8988T (cell line): ENCODE data around the gene ADAMTSL3.

Experiments used
- DNase-seq: peaks from one replicate; pipeline ENCODE4 v3.0.0; 2011

ADAMTSL3 gene

DNA sequence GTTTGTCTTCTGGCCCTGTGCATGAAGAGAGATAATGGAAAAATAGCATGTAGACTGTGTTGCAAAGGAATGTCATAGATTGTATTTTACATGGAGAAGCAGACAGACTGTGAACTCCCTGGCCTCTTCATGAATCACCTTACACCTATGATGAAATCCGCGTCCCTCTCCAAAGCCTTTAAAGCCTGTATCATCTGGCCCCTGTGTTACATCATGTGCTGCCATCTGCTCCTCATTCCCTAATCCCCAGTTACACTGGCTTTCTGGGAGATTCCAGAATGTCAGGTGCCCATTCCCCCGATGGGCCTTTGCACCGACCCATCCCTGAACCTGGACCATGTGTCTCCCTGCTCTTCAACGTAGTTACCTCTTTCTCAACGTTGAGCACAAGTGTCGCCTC, 190.8 kb downstream of the ADAMTSL3 start:
- DNase-seq, result no peak

DNA sequence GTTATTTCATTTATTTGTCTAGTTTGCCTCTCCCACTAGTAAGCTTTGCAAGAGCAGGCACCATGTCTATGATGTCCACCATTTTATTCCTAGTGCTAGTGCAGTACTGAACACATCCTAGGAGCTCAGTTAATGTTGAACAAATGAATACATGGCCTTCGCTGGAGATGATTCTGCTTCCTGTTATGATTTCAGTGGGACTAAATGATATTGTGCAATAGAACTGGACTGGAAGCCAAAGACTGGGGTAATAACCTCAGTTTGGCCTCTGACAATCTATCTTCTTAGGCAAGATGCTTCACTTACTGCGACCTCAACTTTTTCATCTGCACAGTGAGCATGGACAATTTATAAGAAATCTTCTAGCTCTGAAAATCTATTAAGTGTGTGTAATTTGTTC, 191.3 kb downstream of the ADAMTSL3 start:
- DNase-seq, result no peak

DNA sequence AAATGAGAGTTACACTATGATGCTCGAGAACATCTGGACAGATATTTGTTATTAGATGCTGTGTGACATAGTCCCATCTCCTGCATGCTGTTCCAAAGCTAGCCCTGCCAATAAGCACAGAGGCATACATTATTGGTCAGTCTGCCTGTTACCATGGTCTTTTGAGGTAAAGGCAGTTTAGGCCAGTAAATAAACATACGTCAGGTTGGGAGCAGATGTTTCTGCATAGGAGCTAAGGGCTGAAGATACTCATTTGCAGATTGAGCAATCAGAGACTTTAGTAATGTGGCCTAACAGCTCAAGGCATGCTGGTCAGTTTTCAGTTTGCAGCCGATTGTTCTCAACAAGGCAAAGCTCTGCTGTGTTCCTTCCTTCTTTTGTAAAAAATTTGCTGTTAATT, 192.9 kb downstream of the ADAMTSL3 start:
- no peak for DNase-seq

DNA sequence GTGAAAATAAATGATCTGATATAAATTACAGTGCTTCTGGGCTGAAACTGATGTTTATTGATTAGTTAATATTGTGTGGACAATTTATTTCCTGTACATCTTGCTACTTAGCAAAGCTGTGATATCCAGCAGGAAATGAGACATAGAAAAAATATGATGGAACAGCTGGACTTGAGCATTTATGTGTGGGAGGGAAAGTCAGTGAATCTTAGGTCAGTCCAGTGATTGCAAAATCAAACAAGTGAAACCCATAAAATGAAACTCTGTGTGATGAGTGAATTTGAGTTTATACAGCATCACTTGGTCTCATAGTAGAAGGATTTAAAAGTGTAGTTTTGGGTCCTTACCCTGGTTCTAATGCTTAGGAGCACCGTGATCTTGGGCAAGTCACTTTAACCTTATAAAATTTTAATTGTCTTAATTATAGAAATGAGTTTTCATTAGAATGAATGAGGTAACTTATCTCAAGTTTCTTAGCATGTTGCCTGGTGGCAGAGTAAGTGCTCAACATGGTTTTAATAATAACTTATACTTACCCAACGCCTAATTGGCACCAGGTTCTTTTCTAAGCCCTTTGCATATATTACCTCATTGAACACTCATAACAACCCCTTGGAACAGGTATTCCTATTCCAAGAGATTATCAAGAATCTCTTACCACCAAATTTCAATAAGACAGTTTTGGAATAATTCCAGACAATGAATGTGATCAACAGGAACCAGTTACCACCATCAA, 194.6 kb downstream of the ADAMTSL3 start:
- no peak for DNase-seq

DNA sequence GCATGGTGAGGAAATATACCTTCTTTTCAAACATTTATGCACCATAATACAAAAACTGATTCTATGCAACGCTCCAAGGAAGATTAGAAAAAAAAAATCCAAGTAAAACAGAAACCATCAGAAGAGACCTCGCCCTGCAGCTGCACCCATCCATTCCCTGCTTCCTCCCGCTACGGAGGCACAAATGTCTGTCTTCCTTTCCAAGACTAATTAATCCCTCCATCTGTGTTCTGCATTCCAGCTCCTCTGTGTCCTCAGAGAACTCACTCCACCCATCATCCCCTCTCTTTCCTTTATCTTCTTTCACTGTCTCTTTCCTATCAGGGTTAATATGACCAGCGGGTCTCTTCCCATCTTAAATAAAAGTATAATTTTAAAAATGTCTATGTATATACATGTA, 196.1 kb downstream of the ADAMTSL3 start:
- DNase-seq, result no peak

DNA sequence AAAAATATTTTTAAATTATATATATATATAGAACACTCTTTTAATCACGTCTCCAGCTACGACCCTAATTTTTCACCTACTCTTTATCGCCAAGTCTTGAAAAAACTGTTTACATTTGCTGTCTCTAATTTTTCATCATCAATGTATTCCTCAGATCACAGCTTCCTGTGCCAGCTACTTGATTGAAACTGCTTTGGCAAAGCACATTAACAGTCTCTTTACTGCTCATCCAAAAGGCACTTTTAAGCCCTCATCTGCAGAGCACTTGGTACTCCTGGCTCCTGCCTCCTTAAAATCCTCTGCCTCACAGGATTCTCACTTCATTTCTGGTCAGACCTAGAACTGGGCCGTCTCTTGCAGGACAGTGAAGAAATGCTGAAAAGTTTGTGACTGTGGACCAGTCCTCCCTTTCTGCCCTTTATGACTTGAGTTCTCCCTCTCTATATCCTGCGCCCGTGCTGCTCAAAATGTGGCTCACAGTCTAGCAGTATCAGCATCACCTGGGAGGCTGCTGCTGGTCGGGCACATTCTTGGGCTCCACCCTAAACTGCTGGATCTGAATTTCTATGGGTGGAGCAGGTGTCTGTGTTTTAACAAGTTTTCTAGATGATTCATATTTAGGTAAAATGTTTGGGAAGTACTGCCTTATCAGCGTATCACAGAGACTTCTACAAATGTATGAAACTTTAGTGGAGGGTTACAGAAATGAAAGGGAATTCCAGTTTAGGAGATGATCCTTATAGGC, 196.8 kb downstream of the ADAMTSL3 start:
- no peak for DNase-seq

DNA sequence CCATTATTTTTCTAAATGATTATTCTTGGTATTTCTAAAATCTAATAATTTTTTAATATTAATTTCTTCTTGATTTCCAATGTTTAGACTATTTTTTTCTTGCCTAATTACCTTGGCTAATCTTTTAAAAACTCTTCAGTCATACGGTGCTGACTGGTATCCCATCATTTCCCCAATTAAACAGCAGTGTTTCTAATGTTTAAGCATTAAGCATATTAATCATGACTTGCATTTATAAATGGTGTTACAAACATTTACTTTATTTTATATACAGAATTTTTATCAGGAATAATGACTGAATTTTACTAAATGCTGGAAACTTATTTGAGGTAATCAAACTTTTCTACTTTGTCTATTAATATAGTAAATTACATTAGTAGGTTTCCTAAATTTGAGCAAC, 199.3 kb downstream of the ADAMTSL3 start:
- no peak for DNase-seq

DNA sequence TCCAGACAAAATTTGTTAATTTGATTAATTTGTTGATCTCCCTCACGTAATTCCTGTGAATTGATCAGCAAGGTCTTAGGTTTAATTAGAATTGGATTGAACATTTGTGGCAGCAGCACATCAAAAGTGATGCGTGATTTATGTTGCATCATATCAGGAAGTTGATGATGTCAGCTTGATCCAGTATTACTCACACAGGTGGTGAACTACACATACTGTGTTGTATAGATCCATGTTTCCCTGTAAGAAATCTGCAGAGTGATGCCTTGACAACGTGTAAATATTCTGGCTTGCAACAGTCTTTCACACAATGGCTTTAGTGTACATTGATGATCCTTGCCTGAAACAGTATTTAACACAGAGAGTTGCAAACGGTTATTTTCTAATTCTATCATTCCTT, 200.4 kb downstream of the ADAMTSL3 start:
- no peak for DNase-seq

DNA sequence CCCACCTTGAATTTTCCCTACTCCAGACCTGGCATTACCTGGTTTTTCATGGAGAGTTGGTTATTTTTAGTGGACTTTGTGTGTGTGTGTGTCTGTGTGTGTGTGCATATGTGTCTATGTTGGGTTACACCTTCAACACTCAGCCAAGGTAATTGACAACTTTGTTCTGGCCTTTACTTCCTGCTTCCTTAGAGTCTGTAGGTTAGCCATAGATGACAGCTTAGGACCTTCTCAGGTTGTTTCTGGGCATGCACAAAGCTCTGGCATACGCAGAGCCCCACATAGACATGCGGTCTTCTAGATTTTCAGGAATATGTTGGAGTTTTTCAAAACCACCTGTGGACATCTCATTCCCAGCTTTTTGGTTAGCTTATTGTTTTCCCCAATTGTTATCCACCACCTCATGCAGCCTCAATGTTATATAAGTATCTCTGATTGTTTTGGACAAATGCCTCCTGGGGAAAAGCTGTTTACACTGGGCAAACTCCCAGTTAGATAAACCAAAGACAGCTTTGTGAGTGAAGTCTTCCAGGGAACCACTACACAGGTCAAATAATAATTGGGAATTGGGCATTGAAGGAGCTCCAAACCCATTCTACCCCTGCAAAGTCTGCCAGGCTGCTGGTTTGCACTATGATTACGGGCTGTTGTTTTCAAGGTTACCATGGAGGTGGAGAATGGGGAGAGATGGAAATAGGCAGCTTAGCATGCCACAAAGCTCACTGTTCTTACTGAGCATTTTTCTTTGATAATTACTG, 201.2 kb downstream of the ADAMTSL3 start:
- no peak for DNase-seq

DNA sequence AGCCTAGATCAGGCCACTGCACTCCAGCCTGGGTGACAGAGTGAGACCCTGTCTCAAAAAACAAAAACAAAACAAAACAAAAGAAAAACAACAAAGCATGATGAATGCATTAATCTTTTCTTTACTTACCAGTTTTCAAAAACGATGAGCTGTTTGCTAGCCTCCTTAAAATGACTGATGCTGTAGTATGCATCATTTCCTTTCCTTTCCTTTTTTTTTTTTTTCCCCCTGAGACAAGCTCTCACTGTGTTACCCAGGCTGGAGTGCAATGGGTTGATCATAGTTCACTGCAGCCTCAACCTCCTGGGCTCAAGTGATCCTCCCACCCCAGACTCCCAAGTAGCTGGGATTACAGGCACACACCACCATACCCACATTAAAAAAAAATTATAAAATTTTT, 202.0 kb downstream of the ADAMTSL3 start:
- DNase-seq, result no peak

DNA sequence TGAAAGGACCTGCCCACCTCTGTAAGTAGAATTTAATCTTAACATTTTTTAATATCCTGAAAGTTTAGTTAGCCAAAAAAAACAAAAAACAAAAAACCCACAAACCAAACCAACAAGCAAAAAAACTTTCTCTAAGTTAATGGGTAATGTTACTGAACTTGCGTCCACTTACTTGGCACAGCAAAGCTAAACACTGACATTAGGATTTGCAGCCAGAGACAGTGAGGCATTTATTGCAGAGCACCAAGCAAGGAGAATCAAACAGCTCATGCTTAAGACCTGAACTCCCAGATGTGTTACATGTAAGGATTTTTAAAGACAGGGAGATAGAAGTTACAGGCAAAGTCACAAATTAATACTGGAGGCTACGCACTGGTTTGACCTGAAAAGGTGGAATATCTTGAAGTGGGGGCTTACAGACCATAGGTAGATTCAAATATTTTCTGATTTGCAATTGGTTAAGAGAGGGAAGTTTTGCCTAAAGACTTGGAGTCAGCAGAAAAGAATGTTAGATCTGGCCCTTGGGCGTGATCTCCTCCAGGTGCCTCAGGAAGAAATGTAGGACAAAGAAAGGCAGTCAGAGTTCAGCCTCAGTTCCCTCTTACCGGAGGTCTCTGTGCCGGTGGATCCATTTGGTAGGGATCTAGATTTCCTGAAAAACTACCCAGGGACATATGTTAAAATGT, 205.0 kb downstream of the ADAMTSL3 start:
- no peak for DNase-seq

DNA sequence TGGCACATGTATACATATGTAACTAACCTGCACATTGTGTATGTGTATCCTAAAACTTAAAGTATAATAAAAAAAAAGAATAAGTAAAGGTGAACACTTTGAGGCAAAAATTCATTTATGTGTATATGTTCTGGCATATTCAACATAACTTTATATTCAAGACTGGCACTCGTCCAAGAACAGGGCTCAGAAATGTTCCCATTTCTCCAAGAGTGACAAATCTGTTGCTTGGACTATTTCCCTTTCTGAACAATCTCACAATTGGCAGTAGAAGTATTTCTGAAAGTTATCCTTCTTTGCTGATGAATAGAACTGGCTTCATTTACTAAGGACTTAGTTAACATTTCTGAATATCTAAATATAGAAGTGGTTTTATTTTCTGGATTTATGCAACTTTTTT, 212.8 kb downstream of the ADAMTSL3 start:
- no peak for DNase-seq

DNA sequence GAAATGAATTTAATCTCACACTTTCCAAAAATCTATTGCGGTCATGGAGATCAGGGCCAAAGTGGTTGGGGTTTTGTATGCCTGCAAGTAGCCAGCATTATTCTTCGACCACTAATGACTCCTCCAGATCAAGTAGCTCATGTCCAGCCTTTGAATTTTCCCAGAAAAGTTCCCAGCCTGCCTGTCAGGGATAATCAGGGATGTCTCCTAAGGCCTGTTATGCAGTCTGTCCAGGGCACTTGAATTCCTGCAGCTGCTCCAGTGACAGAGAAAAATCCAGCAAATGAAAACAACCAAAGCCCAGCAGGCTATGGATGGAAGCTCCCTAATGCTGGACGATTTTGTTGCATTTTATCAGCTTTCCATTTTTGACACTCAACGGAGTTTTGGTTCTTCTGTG, 215.4 kb downstream of the ADAMTSL3 start:
- DNase-seq, result no peak

DNA sequence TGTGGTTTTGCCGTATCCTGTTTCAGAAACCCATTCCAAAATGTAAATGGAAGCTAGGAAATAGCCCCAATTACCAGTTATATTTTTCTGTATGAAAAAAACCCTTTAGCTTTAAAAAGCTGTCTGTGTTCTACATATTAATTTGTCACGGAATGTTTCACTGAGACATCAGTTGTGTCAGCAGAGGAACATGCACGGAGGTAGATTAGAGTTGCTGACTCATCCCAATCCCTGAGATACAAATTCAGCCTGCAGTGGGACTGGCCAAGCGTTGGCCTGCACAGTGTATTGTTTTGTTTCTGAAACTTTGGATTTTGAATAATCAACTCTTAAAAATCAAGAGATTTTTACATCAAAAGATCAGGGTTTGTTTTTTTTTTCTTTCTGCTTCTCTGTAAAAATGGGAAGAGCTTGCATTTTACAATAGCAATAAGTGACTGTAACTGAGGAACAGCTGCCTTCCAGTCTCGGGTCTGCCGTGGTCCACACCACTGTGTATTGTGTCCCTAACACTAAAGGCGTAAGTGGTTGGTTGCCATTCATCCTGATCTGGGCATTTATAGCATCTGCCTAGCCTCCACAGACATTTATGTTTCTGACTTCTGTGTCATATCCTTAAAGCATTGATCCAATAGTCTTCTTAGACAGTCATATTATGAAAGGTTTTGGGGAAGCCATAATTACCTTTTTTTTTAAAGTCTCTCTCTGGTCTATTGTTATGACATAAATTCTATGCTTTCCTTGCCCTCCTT, 218.1 kb downstream of the ADAMTSL3 start:
- DNase-seq, result no peak

DNA sequence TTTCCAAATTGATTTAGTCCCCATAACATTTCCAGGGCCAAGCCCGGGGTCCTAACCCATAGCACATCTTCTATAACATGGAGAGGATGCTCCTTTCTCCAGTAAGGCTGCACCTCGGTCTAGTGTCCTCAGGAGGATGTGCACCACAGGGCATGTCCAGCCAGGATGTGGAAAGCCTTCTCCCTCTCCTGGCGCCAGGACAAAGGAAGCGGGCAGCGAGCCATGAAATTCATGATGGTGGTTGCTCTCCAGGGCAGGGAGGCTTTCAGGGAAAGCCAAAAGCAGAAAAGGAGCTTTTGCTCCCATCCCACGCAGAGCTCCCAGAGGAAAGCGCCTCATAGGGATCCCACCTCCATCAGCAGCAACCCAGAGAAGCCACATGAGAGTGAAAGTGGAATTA, 220.0 kb downstream of the ADAMTSL3 start:
- DNase-seq, result no peak

DNA sequence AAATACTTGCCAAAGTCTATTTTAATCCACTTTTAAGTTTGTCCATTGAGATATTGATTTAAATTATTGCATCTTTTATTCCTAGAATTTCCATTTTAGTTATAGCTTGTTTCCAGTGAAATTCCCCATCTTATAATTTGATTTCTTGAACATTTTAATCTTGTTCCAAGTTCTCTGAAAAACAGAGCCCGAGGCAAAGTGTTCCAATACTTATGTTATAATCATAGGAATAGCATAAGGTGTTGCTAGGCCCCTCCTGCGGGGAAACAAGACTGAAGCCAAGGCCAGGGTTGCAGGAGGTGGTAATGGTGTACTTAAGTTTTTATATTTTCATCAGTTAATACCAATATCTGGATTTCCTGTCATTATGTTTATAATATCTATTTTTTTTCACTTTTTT, 226.6 kb downstream of the ADAMTSL3 start:
- DNase-seq, result no peak

DNA sequence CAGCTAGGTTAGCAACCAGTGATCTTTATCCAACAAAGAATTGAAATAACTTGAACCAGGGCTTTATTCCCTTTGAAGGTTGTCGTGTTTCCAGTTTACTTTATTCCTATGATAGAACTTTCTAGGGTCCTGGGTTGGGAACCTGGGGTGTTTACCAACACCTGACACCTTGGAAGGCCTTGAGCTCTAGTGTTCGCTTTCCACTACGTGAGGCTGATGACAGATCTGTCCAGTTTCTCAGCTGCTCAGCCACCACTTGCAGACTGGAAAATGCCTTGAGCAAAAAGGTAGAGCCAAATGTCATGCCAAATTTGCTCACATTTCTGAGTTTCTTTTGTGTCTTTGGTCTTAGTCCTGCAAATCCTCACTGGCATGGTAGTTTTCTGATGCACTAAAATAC, 227.2 kb downstream of the ADAMTSL3 start:
- DNase-seq, result no peak

DNA sequence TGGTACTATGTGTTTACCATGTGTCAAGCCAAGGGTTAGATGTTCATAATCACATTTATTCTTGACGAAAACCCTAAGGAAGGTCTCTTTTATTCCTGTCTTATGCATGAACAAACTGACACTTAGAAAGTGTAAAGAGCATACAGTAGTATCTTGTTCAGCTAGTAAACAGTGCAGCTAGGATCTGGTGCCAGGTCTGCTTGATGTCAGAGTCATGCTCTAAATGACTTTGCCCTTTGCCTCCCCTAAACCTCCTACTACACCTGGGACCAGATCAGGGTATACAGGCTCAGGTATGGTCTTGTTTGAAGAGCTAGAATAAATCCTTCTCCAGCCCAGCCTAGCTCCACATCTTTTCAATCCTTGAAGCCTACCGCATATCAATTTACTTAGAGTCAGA, 232.4 kb downstream of the ADAMTSL3 start:
- DNase-seq, result no peak

DNA sequence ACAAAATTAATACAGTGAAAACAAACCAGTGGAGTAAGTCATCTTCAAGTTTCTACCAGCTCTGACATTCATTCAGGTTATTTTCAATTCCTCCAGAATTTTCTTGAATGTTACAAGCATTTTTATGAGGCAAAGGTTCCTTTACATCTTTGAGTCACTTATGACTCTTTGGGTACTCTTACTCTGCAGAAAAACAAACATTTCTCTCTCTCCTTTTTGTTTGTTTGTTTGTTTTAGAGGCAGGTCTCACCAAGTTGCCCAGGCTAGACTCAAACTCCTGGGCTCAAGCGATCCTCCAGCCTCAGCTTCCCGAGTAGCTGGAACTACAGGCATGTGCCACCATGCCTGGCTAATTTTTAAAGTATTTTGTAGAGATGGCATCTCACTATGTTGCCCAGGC, 233.5 kb downstream of the ADAMTSL3 start:
- DNase-seq, result no peak

DNA sequence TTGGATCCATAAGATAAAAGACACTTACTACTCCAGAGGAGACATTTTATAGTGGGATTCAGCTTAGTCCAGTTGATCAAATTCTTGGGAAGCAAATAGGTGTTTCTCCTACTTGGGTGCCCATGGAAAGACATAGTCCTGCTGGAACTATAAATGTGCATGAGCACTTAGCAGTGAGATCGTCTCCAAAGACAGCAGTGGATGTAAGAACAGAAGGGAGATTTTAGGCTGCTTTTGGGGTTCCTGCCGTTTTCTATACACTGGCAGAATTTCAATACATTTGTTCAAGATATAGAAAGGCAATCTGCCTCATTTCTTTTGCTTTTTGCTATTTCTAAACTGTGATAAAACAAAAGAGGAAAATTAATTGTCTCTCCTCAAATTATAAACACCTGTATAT, 234.0 kb downstream of the ADAMTSL3 start:
- no peak for DNase-seq

DNA sequence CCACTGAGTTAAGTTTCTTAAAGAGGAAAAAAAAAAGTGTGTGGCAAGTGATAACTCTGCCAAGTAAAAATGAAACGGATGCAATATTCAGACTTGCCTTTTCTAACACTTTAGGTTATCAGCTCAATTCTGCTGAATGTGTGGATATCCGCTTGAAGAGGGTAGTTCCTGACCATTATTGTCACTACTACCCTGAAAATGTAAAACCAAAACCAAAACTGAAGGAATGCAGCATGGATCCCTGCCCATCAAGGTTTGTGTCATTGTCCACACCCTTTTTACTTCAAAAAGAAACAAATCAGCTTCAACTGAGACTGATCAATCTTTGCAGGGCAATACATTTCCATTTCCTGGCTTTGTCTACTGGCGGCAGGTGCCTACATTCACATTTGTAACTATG, 236.1 kb downstream of the ADAMTSL3 start:
- DNase-seq, result no peak

DNA sequence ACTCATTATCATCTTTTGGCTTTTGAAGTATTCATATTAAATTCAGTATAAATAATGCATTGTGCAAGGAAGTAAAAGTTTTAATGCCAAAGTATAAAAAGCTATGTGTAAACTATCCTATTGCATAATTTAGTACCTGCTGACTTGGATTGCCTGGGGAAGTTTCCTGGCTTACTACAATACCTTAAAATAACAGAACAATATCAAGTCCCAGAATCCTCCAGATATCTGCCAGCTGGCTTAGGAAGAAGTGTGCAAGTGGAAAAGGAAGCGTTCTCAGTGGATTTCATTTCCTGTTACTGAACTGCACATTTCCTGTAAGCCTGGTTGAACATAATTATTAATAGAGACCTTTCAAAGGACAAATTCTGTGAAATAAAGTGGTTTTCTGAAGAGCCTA, 236.7 kb downstream of the ADAMTSL3 start:
- DNase-seq, result no peak

DNA sequence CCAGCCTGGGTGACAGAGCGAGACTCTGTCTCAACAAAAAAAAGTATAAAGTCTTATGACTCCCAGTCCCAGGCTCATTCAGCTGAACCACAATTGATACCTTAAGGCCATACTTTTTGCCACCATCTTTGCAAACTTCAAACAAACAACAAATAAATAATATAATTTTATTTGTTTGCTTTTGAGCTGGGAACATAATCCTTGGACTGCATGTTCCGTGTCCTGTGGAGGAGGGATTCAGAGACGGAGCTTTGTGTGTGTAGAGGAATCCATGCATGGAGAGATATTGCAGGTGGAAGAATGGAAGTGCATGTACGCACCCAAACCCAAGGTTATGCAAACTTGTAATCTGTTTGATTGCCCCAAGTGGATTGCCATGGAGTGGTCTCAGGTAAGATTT, 238.6 kb downstream of the ADAMTSL3 start:
- DNase-seq, result no peak
